GM19372 (cell line): Measurements from ENCODE around the gene ZFAND3.

Experiments used
- ATAC-seq: cut with Tn5 transposase; IDR thresholded peaks from one replicate; pipeline ENCODE4 v1.9.1; 2021; ENCODE audit warnings: mild to moderate bottlenecking, low read depth, moderate library complexity; ENCODE audit not compliant: unreplicated experiment

The ZFAND3 gene

GRCh38 chr6:38174315-38174714, 354.8 kb downstream of the ZFAND3 start:
- no peak for ATAC-seq

GRCh38 chr6:38174806-38175495, 355.4 kb downstream of the ZFAND3 start:
- no peak for ATAC-seq

DNA sequence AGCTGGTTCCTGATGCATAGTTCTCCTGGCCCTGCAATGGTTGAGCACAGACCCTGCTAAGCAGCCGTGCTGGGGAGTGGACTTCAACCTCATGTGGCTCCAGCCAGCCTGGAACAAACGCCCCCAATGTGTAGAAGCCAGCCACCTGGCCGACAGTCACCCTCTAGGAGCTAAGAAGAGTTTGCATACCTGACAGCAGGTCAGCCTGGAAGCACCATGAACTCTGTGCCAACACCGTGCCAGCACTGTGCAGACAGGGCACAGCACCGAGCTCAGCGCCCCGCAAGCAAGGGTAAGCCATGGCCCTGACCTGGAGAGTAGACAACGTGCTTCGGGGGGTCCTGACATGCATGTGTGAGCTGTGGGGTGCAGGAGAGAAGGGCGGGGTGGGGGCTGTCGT, 356.3 kb downstream of the ZFAND3 start:
- no peak for ATAC-seq

GRCh38 chr6:38176797-38177751, 357.5 kb downstream of the ZFAND3 start:
- ATAC-seq, result no peak

- no peak for ATAC-seq
Measured at GRCh38 chr6:38177882-38178583, 358.5 kb downstream of the ZFAND3 start.

- no peak for ATAC-seq
Measured at GRCh38 chr6:38178584-38178886, 359.0 kb downstream of the ZFAND3 start.

GRCh38 chr6:38179300-38179699, 359.8 kb downstream of the ZFAND3 start:
- no peak for ATAC-seq

DNA sequence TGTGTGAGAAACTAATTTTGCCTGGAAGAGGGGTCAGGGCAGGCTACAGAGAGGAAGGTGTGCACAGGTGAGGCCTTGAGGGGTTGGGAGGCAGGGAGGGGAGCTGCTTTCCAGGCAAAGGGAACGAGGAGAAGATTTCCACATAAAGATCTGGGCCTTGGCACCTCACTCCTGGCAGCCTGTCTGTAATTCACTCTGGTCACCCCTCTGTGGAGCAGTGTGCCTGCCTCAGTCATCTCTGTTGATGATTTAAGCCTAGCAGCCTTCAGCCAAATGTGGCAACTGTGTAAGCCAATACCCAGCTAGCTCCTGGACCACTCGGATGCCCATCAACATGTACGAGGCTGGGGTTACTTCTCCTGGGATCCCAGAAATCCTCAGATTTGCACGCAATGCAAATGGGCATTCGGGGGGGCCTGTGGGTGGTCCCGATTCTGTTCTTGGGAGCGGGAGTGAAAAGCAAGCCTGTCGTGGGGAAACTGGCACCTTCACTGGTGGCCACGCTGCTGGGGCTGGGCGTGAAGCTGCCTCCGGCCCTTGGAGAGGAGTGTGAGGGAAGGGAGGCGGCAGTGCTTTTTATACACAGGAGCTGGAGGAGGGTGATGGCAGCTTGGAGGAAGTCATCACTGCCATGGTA, 360.4 kb downstream of the ZFAND3 start:
- no peak for ATAC-seq

GRCh38 chr6:38180586-38180985, 361.1 kb downstream of the ZFAND3 start:
- ATAC-seq, result no peak

DNA sequence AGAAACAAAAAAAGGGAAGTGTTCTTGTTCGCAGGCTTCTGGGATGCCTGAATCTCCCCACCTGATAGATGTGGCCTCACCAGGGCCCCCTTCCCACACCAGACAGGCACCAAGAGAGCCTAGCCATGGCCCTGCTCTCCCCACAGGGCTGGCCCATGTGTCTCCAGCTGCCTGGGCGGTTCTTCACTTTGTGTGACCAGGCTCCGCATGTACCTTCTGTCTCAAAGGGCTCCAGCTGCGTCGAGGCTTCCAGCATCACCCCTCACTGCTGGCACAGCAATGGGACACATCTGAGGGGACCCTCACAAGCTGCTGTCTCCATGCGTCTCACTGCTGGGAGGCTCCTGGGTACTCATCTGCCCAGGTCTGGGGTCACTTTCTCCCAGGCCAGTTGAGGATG, 362.9 kb downstream of the ZFAND3 start:
- ATAC-seq, result no peak

- ATAC-seq, result no peak
Measured at GRCh38 chr6:38183856-38184584, 364.5 kb downstream of the ZFAND3 start.

DNA sequence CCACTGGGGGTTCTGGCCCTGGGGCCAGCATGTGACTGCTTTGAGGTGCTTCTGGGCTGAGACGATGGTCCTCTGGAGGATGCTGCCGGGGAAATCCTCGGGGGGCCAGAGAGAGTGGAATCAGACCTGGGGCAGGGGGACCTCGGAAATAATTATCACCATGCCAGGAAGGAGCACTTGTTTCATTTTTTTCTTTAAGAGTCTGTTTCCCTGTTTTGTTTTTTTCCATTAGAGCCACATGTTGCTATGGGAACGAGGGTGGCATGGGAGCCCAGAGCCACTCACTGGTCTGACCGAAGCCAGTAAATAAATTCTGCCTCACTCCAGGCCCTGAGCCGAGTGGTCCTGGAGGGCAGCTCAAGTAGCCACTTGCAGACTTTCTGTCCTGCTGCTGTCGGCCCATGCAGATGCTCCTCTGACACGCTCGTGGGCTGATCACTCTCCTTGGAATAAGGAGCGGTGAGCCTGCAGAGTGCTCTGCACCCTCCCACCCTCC, 365.1 kb downstream of the ZFAND3 start:
- no peak for ATAC-seq

DNA sequence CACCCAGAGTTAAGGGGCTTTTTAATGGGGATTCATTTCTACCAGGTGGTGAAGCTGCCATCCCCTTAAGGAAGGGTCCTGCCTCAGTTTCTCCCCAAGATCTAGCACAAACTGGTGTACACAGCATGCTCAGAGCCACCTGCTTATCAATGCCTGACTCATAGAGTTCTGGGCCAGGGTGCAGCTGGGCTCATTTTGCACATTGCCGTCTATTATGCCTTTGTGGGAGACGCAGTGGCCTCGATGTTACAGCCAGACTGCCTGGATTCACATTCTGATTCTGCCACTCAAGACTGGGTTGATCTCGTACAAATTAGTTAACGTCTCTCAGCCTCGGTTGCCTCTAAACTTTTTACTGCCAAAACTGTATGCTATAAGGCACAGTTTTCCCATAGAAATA, 365.7 kb downstream of the ZFAND3 start:
- no peak for ATAC-seq

- ATAC-seq, result no peak
Measured at GRCh38 chr6:38185752-38186151, 366.2 kb downstream of the ZFAND3 start.

DNA sequence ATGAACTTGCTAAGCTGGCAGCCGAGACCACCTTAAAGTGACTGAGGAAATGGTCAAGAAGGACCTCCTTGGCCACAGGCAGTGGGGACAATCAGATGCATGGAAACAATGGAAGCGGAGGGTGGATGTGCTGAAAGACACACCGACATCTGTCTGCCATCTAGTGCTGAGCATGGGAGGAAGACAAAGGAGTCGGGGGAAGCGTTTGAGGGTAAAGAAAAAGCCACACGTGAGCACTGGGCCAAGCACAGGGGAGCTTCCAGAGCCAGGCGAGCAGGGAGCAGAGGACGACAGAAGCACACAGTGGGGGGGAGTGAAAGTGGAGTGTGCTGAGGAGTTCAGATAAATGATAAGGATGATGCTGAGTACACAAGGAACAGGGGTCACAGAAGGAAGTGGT, 367.8 kb downstream of the ZFAND3 start:
- ATAC-seq, result no peak

DNA sequence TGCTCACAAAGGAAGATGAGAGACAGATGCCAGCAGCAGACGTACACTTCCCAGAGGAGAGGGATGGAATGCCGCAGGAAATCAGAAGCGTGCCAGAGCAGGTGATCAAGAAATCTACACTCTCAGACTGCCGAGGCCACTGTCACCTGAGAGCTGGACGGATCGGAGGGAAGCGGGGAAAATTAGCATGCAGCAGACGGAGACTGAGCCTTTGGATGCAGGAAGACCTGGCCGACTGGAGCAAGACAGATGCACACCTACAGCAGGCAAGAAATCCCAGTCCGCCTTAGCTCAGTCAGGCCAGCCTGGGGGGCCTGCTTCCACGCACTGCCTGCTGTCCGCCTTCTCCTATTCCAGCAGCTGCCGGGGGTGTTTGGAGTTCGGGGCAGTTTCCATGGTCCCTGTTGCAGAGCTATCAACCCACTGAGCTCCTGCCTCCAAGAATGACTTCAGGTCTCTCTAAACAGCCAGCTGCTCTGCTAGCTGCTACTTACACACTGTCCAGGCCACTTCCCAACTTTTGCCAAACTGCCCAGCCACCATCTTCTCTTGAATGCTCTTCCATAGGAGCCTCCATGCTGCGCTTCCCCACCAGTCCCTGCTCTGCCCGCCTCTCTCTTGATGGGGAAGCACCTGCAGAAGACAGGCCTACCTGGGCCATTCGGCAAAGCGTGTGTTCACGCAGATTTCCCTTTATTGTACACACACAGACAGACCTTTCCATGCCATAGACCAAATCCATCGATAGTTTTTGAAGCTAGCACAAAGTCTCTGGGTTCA, 368.5 kb downstream of the ZFAND3 start:
- no peak for ATAC-seq

GRCh38 chr6:38188677-38189335, 369.3 kb downstream of the ZFAND3 start:
- ATAC-seq, result no peak

- ATAC-seq, result no peak
Measured at GRCh38 chr6:38191418-38191817, 371.9 kb downstream of the ZFAND3 start.

- no peak for ATAC-seq
Measured at GRCh38 chr6:38192011-38192410, 372.5 kb downstream of the ZFAND3 start.
